BLaER1 treated with 17β-estradiol and CSF1 and Interleukin-3, amounts not matched to agents 10 nM and 100 nM (cell line): Measurements from ENCODE around the gene UNC119.

Source experiments
- H3K27ac ChIP-seq, 11 experiments: shearing (Covaris generic); formaldehyde crosslinking; 2 replicates each; pipeline ENCODE4 v1.8.1; 2022
- H3K27me3 ChIP-seq, 11 experiments: shearing (Covaris generic); formaldehyde crosslinking; 2 replicates each; pipeline ENCODE4 v1.8.1; 2022
- H3K36me3 ChIP-seq, 11 experiments: shearing (Covaris generic); formaldehyde crosslinking; 2 replicates each; pipeline ENCODE4 v1.8.1; 2022
- H3K4me1 ChIP-seq, 10 experiments: shearing (Covaris generic); formaldehyde crosslinking; 2 replicates each; pipeline ENCODE4 v1.8.1; 2022
- H3K4me2 ChIP-seq, 11 experiments: shearing (Covaris generic); formaldehyde crosslinking; 2 replicates each; pipeline ENCODE4 v1.8.1; 2022
- H3K4me3 ChIP-seq, 10 experiments: shearing (Covaris generic); formaldehyde crosslinking; 2 replicates each; pipeline ENCODE4 v1.8.1; 2022
- H3K9ac ChIP-seq, 11 experiments: shearing (Covaris generic); formaldehyde crosslinking; 2 replicates each; pipeline ENCODE4 v1.8.1; 2022
- H3K9me3 ChIP-seq, 11 experiments: shearing (Covaris generic); formaldehyde crosslinking; replicated peaks in 1 of 11; 2 replicates each; pipeline ENCODE4 v1.8.1; 2022
- H4K20me1 ChIP-seq, 11 experiments: shearing (Covaris generic); formaldehyde crosslinking; 2 replicates each; pipeline ENCODE4 v1.8.1; 2022
- Cebpa-rat ChIP-seq, 11 experiments: shearing (Covaris generic); IDR thresholded peaks; 2 replicates each; pipeline ENCODE4 v1.8.1; 2022

The UNC119 gene

GRCh38 chr17:28550858-28551257 lies 1.6 kb downstream of the UNC119 start:
- peak overlapping the region in 8 of 11 experiments; percentile 14 to 87 (median 83); a peak in 11 of 22 replicates for H3K9ac ChIP-seq
- no peak for TF ChIP-seq Cebpa-rat (IDR thresholded peaks at IDR 0.05)
- H3K4me1 ChIP-seq, result peaks cover 51 to 59% (median 56%) of the 10 kb centered on the region in 10 experiments
- H3K9me3 ChIP-seq, result no peaks in the 10 kb centered on the region
- no peak overlapping the region for H3K27ac ChIP-seq
- peak overlapping the region in 8 of 10 experiments; percentile 72 to 93 (median 79); a peak in 13 of 20 replicates for H3K4me3 ChIP-seq
- H3K27me3 ChIP-seq, result no peaks in the 10 kb centered on the region
- peaks cover 35 to 46% (median 40%) of the 10 kb centered on the region in 11 experiments for H3K36me3 ChIP-seq
- H3K4me2 ChIP-seq, result peak overlapping the region; percentile 82 to 99 (median 96)
- peaks cover 12 to 44% (median 29%) of the 10 kb centered on the region in 11 experiments; a peak in 19 of 22 replicates for H4K20me1 ChIP-seq

- Histone ChIP-seq H3K4me3 (peak overlapping the region in 4 of 10 experiments; percentile 3 to 72 (median 13); a peak in 5 of 20 replicates), H3K27me3 (no peaks in the 10 kb centered on the region), H3K4me2 (peak overlapping the region; percentile 82 to 99 (median 96)), H3K36me3 (peaks cover 21 to 39% (median 29%) of the 10 kb centered on the region in 11 experiments), H3K9ac (peak overlapping the region; percentile 21 to 87 (median 50); a peak in 17 of 22 replicates), H4K20me1 (peaks cover 12 to 44% (median 29%) of the 10 kb centered on the region in 11 experiments; a peak in 19 of 22 replicates), H3K27ac (peak overlapping the region; percentile 2 to 83 (median 71); a peak in 19 of 22 replicates), H3K9me3 (no peaks in the 10 kb centered on the region), H3K4me1 (peaks cover 51 to 64% (median 60%) of the 10 kb centered on the region in 10 experiments)
- TF ChIP-seq Cebpa-rat (IDR thresholded peaks at IDR 0.05), result no peak
These were observed 2.9 kb downstream of the UNC119 start for GRCh38 chr17:28549236-28550132.

GRCh38 chr17:28548417-28549130 lies 3.9 kb downstream of the UNC119 start:
- H3K27me3 ChIP-seq, result no peaks in the 10 kb centered on the region
- TF ChIP-seq Cebpa-rat (IDR thresholded peaks at IDR 0.05), result no peak
- peaks cover 12 to 30% (median 20%) of the 10 kb centered on the region in 11 experiments for H3K36me3 ChIP-seq
- H3K27ac ChIP-seq, result peak overlapping the region; percentile 64 to 83 (median 74); a peak in 20 of 22 replicates
- peak overlapping the region in 2 of 10 experiments; percentile 17 to 18; a peak in 1 of 20 replicates for H3K4me3 ChIP-seq
- H3K9ac ChIP-seq, result peak overlapping the region in 6 of 11 experiments; percentile 40 to 87 (median 64); a peak in 7 of 22 replicates
- H3K9me3 ChIP-seq, result no peaks in the 10 kb centered on the region
- peaks cover 59 to 73% (median 69%) of the 10 kb centered on the region in 10 experiments for H3K4me1 ChIP-seq
- H4K20me1 ChIP-seq, result peaks cover 12 to 42% (median 29%) of the 10 kb centered on the region in 11 experiments; a peak in 19 of 22 replicates
- peak overlapping the region; percentile 82 to 99 (median 96) for H3K4me2 ChIP-seq

GRCh38 chr17:28547623-28548416 lies 4.6 kb downstream of the UNC119 start:
- peak overlapping the region; percentile 82 to 99 (median 96) for H3K4me2 ChIP-seq
- H3K9ac ChIP-seq, result peak overlapping the region; percentile 23 to 61 (median 50); a peak in 15 of 22 replicates

GRCh38 chr17:28547096-28547622 lies 5.3 kb downstream of the UNC119 start:
- peak overlapping the region in 4 of 11 experiments; percentile 42 to 53 (median 51); a peak in 6 of 22 replicates for H3K9ac ChIP-seq
- no peak for TF ChIP-seq Cebpa-rat (IDR thresholded peaks at IDR 0.05)
- no peaks in the 10 kb centered on the region for H3K27me3 ChIP-seq
- peaks cover 12 to 40% (median 29%) of the 10 kb centered on the region in 11 experiments; a peak in 19 of 22 replicates for H4K20me1 ChIP-seq
- no peaks in the 10 kb centered on the region for H3K9me3 ChIP-seq
- no peak overlapping the region for H3K4me3 ChIP-seq
- peaks cover 9 to 24% (median 15%) of the 10 kb centered on the region in 11 experiments; a peak in 16 of 22 replicates for H3K36me3 ChIP-seq
- peak overlapping the region; percentile 82 to 99 (median 96) for H3K4me2 ChIP-seq
- H3K4me1 ChIP-seq, result peaks cover 64 to 73% (median 71%) of the 10 kb centered on the region in 10 experiments
- peak overlapping the region in 10 of 11 experiments; percentile 11 to 83 (median 72); a peak in 16 of 22 replicates for H3K27ac ChIP-seq

More at GRCh38 chr17:28547623-28548416, 4.6 kb downstream of the UNC119 start:
- H3K4me1 ChIP-seq, result peaks cover 64 to 76% (median 73%) of the 10 kb centered on the region in 10 experiments
- TF ChIP-seq Cebpa-rat (IDR thresholded peaks at IDR 0.05), result no peak
- H3K27me3 ChIP-seq, result no peaks in the 10 kb centered on the region
- H4K20me1 ChIP-seq, result peaks cover 12 to 40% (median 29%) of the 10 kb centered on the region in 11 experiments; a peak in 19 of 22 replicates
- peak overlapping the region; percentile 64 to 83 (median 74); a peak in 21 of 22 replicates for H3K27ac ChIP-seq
- H3K4me3 ChIP-seq, result peak overlapping the region in 3 of 10 experiments; percentile 8 to 17 (median 11); a peak in 2 of 20 replicates
- H3K36me3 ChIP-seq, result peaks cover 9 to 24% (median 15%) of the 10 kb centered on the region in 11 experiments; a peak in 16 of 22 replicates
- no peaks in the 10 kb centered on the region for H3K9me3 ChIP-seq

- H3K4me3 ChIP-seq, result no peak overlapping the region
- no peak overlapping the region for H3K9ac ChIP-seq
- peaks cover 9 to 24% (median 15%) of the 10 kb centered on the region in 11 experiments; a peak in 16 of 22 replicates for H3K36me3 ChIP-seq
- TF ChIP-seq Cebpa-rat (IDR thresholded peaks at IDR 0.05), result no peak
- no peaks in the 10 kb centered on the region for H3K9me3 ChIP-seq
- peaks cover 55 to 67% (median 61%) of the 10 kb centered on the region in 10 experiments for H3K4me1 ChIP-seq
- no peak overlapping the region for H3K4me2 ChIP-seq
- no peaks in the 10 kb centered on the region for H3K27me3 ChIP-seq
- H4K20me1 ChIP-seq, result peaks cover 5 to 30% (median 19%) of the 10 kb centered on the region in 11 experiments; a peak in 19 of 22 replicates
- peak overlapping the region in 1 of 11 experiments; percentile 76; a peak in 1 of 22 replicates for H3K27ac ChIP-seq
These were observed 6.5 kb downstream of the UNC119 start for GRCh38 chr17:28545787-28546415.

- no peak overlapping the region for H3K4me3 ChIP-seq
- peaks cover 0 to 22% (median 11%) of the 10 kb centered on the region in 11 experiments; a peak in 14 of 22 replicates for H4K20me1 ChIP-seq
- TF ChIP-seq Cebpa-rat (IDR thresholded peaks at IDR 0.05), result no peak
- H3K36me3 ChIP-seq, result peaks cover 9 to 24% (median 15%) of the 10 kb centered on the region in 11 experiments; a peak in 16 of 22 replicates
- no peaks in the 10 kb centered on the region for H3K9me3 ChIP-seq
- H3K4me2 ChIP-seq, result no peak overlapping the region
- no peaks in the 10 kb centered on the region for H3K27me3 ChIP-seq
- H3K9ac ChIP-seq, result no peak overlapping the region
- no peak overlapping the region for H3K27ac ChIP-seq
- peaks cover 47 to 59% (median 53%) of the 10 kb centered on the region in 10 experiments for H3K4me1 ChIP-seq
These were observed 7.3 kb downstream of the UNC119 start for GRCh38 chr17:28545141-28545503.
